Heart right ventricle (tissue), 16 donors: ENCODE results near the gene WFDC12. TPM values are rescaled to one million over a fixed set of nuclear protein-coding genes. Genes with fewer than 3 reads are reported as not detected.

ENCODE experiments used
- ATAC-seq, 8 donors: fragments of 200-7000 bp; cut with Tn5 transposase; one replicate each; pipeline ENCODE4 v1.9.1; 2020; ENCODE audit warnings: mild to moderate bottlenecking in 8 of 8, moderate library complexity in 8 of 8, moderate number of reproducible peaks in 1 of 8
- DNase-seq, 2 donors: peaks; one replicate each; pipeline ENCODE4 v3.0.0-alpha.2; 2020
- H3K27ac ChIP-seq, 10 donors: fragments of 200-600 bp; sonication (generic) in 2 of 10; one replicate each; pipeline versions ENCODE4 v1.5.0 to v1.8.0; 2020 to 2022; ENCODE audit warnings: mild to moderate bottlenecking in 3 of 10
- H3K27me3 ChIP-seq, 7 donors: fragments of 200-600 bp; one replicate each; pipeline ENCODE4 v1.8.0; 2021 to 2022; ENCODE audit warnings: mild to moderate bottlenecking in 2 of 7
- H3K36me3 ChIP-seq, 9 donors: fragments of 200-600 bp; sonication (generic) in 1 of 9; one replicate each; pipeline versions ENCODE4 v1.5.0 to v1.8.0; 2020 to 2022; ENCODE audit warnings: mild to moderate bottlenecking in 2 of 9
- H3K4me1 ChIP-seq, 9 donors: fragments of 200-600 bp; sonication (generic) in 1 of 9; one replicate each; pipeline versions ENCODE4 v1.5.0 to v1.8.0; 2020 to 2022; ENCODE audit warnings: mild to moderate bottlenecking in 4 of 9
- H3K4me3 ChIP-seq, 10 donors: fragments of 200-600 bp; sonication (generic) in 2 of 10; one replicate each; pipeline versions ENCODE4 v1.5.0 to v1.8.0; 2020 to 2022; ENCODE audit warnings: mild to moderate bottlenecking in 7 of 10, moderate library complexity in 2 of 10
- H3K9me3 ChIP-seq, 11 donors: fragments of 200-600 bp in 10 of 11; sonication (generic) in 2 of 11; one replicate each; pipeline versions ENCODE4 v1.5.0 to v1.8.0; 2013 to 2022; ENCODE audit warnings: mild to moderate bottlenecking in 2 of 11, control low read depth in 1 of 11, moderate library complexity in 1 of 11
- WGBS, 2 donors: extraction: QIAGEN DNeasy Blood & Tissue Kit; methylation state at CpG; one replicate each; pipeline ENCODE4 v1.1.7; 2013; ENCODE audit warnings: inconsistent platforms in 1 of 2; 5-methylcytosine and 5-hydroxymethylcytosine counted together
- intact Hi-C, 10 donors: fragments of 100-400 bp; cut with DNase I; formaldehyde crosslinking; loops; one replicate each; pipeline versions ENCODE4 v1.11.1 to v1.14.2; 2022
- polyA plus RNA-seq, 2 donors: library from polyadenylated mRNA; stranded (reverse); fragments of 200-250 nt; gene quantifications; one replicate each; pipeline ENCODE4 v1.2.3, GENCODE V29; 2013
- total RNA-seq, 10 donors: library from RNA; stranded (reverse); fragmentation: NEBNext Ultra II Directional in 3 of 10; extraction: Animal tissue kit (Norgen Biotek cat#: 25700) in 3 of 10; gene quantifications; one replicate each; pipeline versions ENCODE4 v1.2.1 to v1.2.4, GENCODE V29; 2021 to 2023
- TF ChIP-seq, protein P1 (sequence below), 9 donors: fragments of 200-600 bp; sonication (generic) in 2 of 9; IDR thresholded peaks; one replicate each; pipeline versions ENCODE4 v1.5.0 to v1.8.0; 2021 to 2022; ENCODE audit warnings: antibody characterized with exemption in 9 of 9, mild to moderate bottlenecking in 5 of 9, moderate library complexity in 1 of 9
- donor health status: Arrhythmogenic right ventricular cardiomyopathy.
- donor health status: ischemic (EF 13 %, LVEDD 7.1; RV severe dilation, severe dysfunction).
- donor health status: healthy with polysubstance abuse.
- donor health status: DM: no; HTN: yes; CAD: no.
- donor health status: DM: no; HTN: no; CAD: no.
- donor health status: ischemic (EF 25% LVEDD 6.9; RV normal size, moderate dysfunction).
- donor health status: ischemic (EF 25% LVEDD 5.7; RV mildly dilated, moderate dysfunction).
- donor health status: healthy.
- donor health status: DM: yes; HTN: yes; CAD: no.
- donor health status: Ischemic cardiomyopathy.
- donor health status: ischemic (EF 35%, LVEDD 5.7; RV mildly dilated, moderate dysfunction).
- donor health status: nonischemic (EF 11% LVEDD 7.7; RV severe dilation, severe dysfunction).
- donor health status: DM: yes; HTN: yes; CAD: no.
- donor health status: PGD.
- donor health status: ischemic (EF 29% LVEDD 5.4; RV normal size, mild dysfunction).
- donor health status: nonischemic (EF 23%, LVEDD 6.1; RV moderate dilation, normal function).

WFDC12 gene
- total and polyA plus RNA-seq, 12 donors, result not detected

GRCh38 chr20:45115386-45115774 lies 8.9 kb downstream of the WFDC12 start:
- DNase-seq (no peak), ATAC-seq (no peak)
- TF ChIP-seq, protein P1, sequence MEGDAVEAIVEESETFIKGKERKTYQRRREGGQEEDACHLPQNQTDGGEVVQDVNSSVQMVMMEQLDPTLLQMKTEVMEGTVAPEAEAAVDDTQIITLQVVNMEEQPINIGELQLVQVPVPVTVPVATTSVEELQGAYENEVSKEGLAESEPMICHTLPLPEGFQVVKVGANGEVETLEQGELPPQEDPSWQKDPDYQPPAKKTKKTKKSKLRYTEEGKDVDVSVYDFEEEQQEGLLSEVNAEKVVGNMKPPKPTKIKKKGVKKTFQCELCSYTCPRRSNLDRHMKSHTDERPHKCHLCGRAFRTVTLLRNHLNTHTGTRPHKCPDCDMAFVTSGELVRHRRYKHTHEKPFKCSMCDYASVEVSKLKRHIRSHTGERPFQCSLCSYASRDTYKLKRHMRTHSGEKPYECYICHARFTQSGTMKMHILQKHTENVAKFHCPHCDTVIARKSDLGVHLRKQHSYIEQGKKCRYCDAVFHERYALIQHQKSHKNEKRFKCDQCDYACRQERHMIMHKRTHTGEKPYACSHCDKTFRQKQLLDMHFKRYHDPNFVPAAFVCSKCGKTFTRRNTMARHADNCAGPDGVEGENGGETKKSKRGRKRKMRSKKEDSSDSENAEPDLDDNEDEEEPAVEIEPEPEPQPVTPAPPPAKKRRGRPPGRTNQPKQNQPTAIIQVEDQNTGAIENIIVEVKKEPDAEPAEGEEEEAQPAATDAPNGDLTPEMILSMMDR (IDR thresholded peaks at IDR 0.05), result no peak
- Histone ChIP-seq H3K4me1 (no peaks in the 10 kb centered on the region), H3K27me3 (peaks cover 0 to 61% (median 40%) of the 10 kb centered on the region in 7 donors), H3K9me3 (no peaks in the 10 kb centered on the region), H3K36me3 (no peaks in the 10 kb centered on the region), H3K4me3 (no peak overlapping the region), H3K27ac (no peak overlapping the region)
- intact Hi-C loops, result no loop called here
- WGBS, 2 donors, result 62 to 64% methylated on average over 3 of the region's 3 CpGs

GRCh38 chr20:45114465-45115385 lies 9.5 kb downstream of the WFDC12 start, which contains the start of gene WFDC5:
WFDC5 (minus strand) TSS chr20:45115174; CDS start chr20:45115083, 91 bp downstream.
- Histone ChIP-seq H3K36me3 (no peaks in the 10 kb centered on the region), H3K4me3 (no peak within 1 kb of the TSS), H3K27me3 (peaks cover 0 to 57% (median 36%) of the 10 kb centered on the region in 7 donors), H3K9me3 (no peaks in the 10 kb centered on the region), H3K27ac (no peak within 1 kb of the TSS), H3K4me1 (no peaks in the 10 kb centered on the region)
- DNase-seq (no peak), ATAC-seq (no peak)
- TF ChIP-seq, protein P1 (IDR thresholded peaks at IDR 0.05), result no peak
- intact Hi-C loops, result loop anchor here in 1 of 10 donors (5.0 kb wide), 1 partner anchor 593 kb away; the partner anchor contains the start of gene WFDC10B
- WGBS, 2 donors, result 48 to 51% methylated on average over 16 of the region's 16 CpGs

- H3K9me3 ChIP-seq, result no peaks in the 10 kb centered on the region
- no peaks in the 10 kb centered on the region for H3K36me3 ChIP-seq
- H3K4me3 ChIP-seq, result no peak overlapping the region
- ATAC-seq (no peak), DNase-seq (no peak)
- TF ChIP-seq, protein P1 (IDR thresholded peaks at IDR 0.05), result no peak
- no peak overlapping the region for H3K27ac ChIP-seq
- WGBS, 2 donors, result 84 to 89% methylated on average over 3 of the region's 3 CpGs
- intact Hi-C loops, result loop anchor here in 1 of 10 donors (5.0 kb wide), 1 partner anchor 593 kb away; the partner anchor contains the start of gene WFDC10B
- H3K27me3 ChIP-seq, result peaks cover 0 to 54% (median 29%) of the 10 kb centered on the region in 7 donors
- H3K4me1 ChIP-seq, result no peaks in the 10 kb centered on the region
These were observed 10.4 kb downstream of the WFDC12 start for GRCh38 chr20:45113865-45114264.

DNA sequence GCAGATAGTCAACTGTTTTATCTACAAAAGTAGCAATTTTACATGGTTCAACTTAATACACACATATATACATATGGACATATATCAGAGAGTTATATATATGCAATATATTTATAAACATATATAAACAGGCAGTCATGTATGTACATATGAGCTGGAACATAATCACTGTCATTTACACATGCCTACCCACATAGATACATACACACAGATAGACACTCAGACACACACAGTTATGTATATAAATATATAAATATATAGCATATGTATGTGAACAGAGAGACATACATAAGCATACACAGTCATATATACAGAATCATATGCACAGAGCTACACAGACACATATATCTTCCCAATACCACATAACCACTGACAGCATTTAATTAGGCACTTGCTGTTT lies 11.5 kb downstream of the WFDC12 start:
- no peaks in the 10 kb centered on the region for H3K36me3 ChIP-seq
- no peak overlapping the region for H3K4me3 ChIP-seq
- intact Hi-C loops, result loop anchor here in 1 of 10 donors (5.0 kb wide), 1 partner anchor 595 kb away; the partner anchor contains the start of gene WFDC10B
- H3K27ac ChIP-seq, result no peak overlapping the region
- no peaks in the 10 kb centered on the region for H3K9me3 ChIP-seq
- TF ChIP-seq, protein P1 (IDR thresholded peaks at IDR 0.05), result no peak
- DNase-seq, result no peak
- ATAC-seq, result no peak
- peaks cover 0 to 57% (median 22%) of the 10 kb centered on the region in 7 donors for H3K27me3 ChIP-seq
- H3K4me1 ChIP-seq, result no peaks in the 10 kb centered on the region
